ENCODE measurements around the gene P2RY2. TPM values are rescaled to one million over a fixed set of nuclear protein-coding genes. Genes with fewer than 3 reads are reported as not detected.

The P2RY2 gene
- total RNA-seq, 2 donors from 2014 or later, result 3.5 to 5.7 TPM

DNA sequence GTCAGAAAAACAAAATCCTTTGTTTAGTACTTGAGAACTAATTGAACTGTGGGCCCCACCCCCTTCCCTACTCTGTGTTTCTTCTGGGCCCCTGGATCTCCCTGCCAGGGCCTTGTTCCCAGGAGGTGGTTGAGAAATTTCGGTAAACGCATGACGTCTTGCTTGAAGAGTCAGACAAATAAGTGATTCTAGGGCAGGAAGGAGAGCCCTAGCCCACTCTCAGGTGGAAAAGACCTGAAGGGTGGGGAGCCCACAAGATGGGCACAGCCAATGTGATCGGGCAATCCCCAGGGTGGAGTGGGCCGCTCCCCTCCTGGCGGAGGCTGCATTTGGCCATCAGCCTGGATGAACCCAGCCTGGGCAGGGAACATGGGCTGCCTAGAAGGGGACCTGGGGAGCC is 16.8 kb upstream of the P2RY2 start:
- H3K9me3 ChIP-seq, result no peaks in the 10 kb centered on the region
- H3K4me3 ChIP-seq, result no peak overlapping the region
- peak; percentile 63 for ATAC-seq (ENCODE audit: insufficient number of reproducible peaks, low FRiP score, low read depth)
- H3K36me3 ChIP-seq, result no peaks in the 10 kb centered on the region
- H3K27me3 ChIP-seq (replicated peaks; ENCODE audit: insufficient read depth), result no peaks in the 10 kb centered on the region
- no peak for DNase-seq (ENCODE audit: low spot score)
- TF ChIP-seq, protein P1, sequence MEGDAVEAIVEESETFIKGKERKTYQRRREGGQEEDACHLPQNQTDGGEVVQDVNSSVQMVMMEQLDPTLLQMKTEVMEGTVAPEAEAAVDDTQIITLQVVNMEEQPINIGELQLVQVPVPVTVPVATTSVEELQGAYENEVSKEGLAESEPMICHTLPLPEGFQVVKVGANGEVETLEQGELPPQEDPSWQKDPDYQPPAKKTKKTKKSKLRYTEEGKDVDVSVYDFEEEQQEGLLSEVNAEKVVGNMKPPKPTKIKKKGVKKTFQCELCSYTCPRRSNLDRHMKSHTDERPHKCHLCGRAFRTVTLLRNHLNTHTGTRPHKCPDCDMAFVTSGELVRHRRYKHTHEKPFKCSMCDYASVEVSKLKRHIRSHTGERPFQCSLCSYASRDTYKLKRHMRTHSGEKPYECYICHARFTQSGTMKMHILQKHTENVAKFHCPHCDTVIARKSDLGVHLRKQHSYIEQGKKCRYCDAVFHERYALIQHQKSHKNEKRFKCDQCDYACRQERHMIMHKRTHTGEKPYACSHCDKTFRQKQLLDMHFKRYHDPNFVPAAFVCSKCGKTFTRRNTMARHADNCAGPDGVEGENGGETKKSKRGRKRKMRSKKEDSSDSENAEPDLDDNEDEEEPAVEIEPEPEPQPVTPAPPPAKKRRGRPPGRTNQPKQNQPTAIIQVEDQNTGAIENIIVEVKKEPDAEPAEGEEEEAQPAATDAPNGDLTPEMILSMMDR (IDR thresholded peaks at IDR 0.05), result no peak
- no peak overlapping the region for H3K27ac ChIP-seq
- H3K4me1 ChIP-seq (ENCODE audit: control insufficient read depth in 1 of 2, low read depth in 2 of 2), result peaks cover 5 to 12% of the 10 kb centered on the region in 2 donors

DNA sequence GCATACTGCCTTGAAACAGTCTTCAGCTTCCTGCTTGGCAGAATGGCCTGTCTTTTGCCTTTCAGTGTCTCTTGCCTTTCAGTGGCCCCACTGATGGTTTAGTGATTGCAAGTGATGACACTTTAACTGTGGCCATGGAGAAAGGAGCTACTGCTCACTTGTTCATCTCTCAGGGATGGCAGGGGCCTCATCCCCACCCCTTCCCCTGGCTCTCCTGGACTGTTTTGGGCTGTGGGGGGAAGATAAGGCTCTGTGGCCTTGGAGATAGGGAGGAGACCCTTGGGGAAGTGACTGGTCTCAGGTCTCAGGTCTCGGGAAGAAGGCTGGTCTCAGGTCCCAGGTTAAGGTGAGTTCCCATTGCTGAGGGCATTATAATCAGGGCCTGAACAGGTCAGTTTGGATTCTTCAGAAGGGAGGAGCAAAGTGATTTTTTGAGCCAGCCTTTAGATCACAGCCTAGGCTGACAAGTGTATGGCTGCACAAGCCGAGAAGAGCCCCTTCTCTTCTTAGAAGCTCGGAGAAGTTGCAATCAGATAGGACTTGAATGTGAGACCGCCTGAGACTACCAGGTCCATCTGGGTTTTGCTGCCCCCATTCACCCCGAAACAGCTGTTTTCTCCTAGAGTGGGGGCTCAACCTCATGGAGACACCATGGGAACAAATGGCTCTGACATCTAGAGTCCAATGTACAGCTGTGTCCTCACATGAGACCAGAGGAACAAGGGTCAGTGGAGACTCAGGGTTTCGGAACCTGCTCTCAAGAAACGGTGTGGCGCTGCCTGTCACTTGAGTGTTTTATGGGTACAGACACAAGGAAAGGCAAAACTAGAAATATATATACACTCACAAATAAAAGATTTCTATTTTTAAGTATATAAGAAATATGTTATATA is 15.9 kb upstream of the P2RY2 start:
- DNase-seq (ENCODE audit: low spot score) (no peak), ATAC-seq (ENCODE audit: insufficient number of reproducible peaks, low FRiP score, low read depth) (no peak)
- Histone ChIP-seq H3K36me3 (no peaks in the 10 kb centered on the region), H3K4me1 (ENCODE audit: control insufficient read depth in 1 of 2, low read depth in 2 of 2) (peaks cover 5 to 12% of the 10 kb centered on the region in 2 donors), H3K27me3 (replicated peaks; ENCODE audit: insufficient read depth) (no peaks in the 10 kb centered on the region), H3K27ac (no peak overlapping the region), H3K9me3 (no peaks in the 10 kb centered on the region), H3K4me3 (no peak overlapping the region)
- TF ChIP-seq, protein P1 (IDR thresholded peaks at IDR 0.05), result no peak

DNA sequence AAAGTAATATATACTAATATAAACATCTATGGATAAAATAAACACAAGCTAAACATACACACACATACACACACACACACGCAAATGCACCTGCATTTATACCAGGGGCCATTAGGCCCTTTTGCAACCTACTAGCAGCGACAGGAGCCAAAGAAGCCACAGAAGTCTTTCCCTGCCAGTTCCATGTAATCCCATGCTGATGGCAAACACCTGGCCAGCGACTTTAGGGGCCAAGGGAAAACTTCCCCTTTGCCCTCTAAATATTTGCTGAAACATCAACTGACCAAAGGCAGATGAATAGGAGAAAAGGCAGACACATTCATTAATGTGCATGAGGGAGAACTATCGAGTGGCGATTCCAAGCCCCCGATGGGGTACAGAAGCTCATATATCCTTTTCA is 14.8 kb upstream of the P2RY2 start:
- DNase-seq (ENCODE audit: low spot score) (no peak), ATAC-seq (ENCODE audit: insufficient number of reproducible peaks, low FRiP score, low read depth) (no peak)
- no peak overlapping the region for H3K4me3 ChIP-seq
- no peaks in the 10 kb centered on the region for H3K27me3 ChIP-seq (replicated peaks; ENCODE audit: insufficient read depth)
- TF ChIP-seq, protein P1 (IDR thresholded peaks at IDR 0.05), result no peak
- no peaks in the 10 kb centered on the region for H3K36me3 ChIP-seq
- H3K9me3 ChIP-seq, result no peaks in the 10 kb centered on the region
- peaks cover 5 to 12% of the 10 kb centered on the region in 2 donors for H3K4me1 ChIP-seq (ENCODE audit: control insufficient read depth in 1 of 2, low read depth in 2 of 2)
- no peak overlapping the region for H3K27ac ChIP-seq

DNA sequence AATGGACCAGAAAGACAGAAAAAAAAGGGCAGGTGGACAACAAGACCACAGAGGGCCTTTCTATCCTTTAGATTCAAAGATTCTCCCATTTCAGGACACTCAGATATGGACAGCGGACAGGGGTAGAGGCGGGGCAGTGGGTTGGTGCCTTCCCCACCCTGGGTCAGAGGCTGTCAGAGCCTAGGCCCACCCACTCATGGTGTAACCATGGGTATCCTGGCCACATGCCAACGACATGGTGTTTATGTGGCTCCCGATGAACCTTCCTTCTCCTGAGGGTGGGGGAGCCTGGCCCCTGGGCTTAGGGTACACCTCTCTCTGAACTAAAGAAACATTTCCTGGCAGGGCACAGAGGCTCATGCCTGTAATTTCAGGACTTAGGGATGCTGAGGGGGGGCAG is 14.3 kb upstream of the P2RY2 start:
- ATAC-seq (ENCODE audit: insufficient number of reproducible peaks, low FRiP score, low read depth) (no peak), DNase-seq (ENCODE audit: low spot score) (no peak)
- TF ChIP-seq, protein P1 (IDR thresholded peaks at IDR 0.05), result no peak
- H3K4me1 ChIP-seq (ENCODE audit: control insufficient read depth in 1 of 2, low read depth in 2 of 2), result peaks cover 5 to 12% of the 10 kb centered on the region in 2 donors
- H3K4me3 ChIP-seq, result no peak overlapping the region
- H3K27ac ChIP-seq, result no peak overlapping the region
- no peaks in the 10 kb centered on the region for H3K27me3 ChIP-seq (replicated peaks; ENCODE audit: insufficient read depth)
- H3K9me3 ChIP-seq, result no peaks in the 10 kb centered on the region
- H3K36me3 ChIP-seq, result no peaks in the 10 kb centered on the region

DNA sequence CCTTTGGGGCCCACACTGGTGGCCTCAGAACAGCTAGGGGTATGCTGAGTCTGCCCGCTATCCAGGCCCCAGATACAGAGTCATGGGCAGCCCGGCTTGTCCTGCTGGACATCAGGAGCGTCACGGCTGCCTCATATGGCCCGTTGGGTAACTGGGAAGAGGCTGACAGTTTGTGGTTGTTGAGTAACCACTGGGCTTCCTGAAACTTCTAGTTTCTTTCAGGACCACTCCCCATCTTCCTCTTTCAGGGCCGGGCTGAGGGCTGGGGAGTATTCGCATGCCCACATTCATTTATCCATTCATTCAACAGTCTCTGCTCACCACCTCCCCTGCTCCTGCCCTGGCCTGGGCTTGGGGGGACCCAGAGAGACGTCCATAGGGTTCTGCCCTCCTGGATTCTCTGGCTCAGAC is 13.4 kb upstream of the P2RY2 start:
- Histone ChIP-seq H3K4me3 (no peak overlapping the region), H3K9me3 (no peaks in the 10 kb centered on the region), H3K36me3 (no peaks in the 10 kb centered on the region), H3K27me3 (replicated peaks; ENCODE audit: insufficient read depth) (no peaks in the 10 kb centered on the region), H3K4me1 (ENCODE audit: control insufficient read depth in 1 of 2, low read depth in 2 of 2) (peaks cover 5 to 12% of the 10 kb centered on the region in 2 donors), H3K27ac (no peak overlapping the region)
- TF ChIP-seq, protein P1 (IDR thresholded peaks at IDR 0.05), result no peak
- no peak for DNase-seq (ENCODE audit: low spot score)
- no peak for ATAC-seq (ENCODE audit: insufficient number of reproducible peaks, low FRiP score, low read depth)
